SK-N-SH treated with all-trans-retinoic acid at 6 μM for 48 hours (cell line): ENCODE data around the gene ZWILCH.

Experiments
- ESRRG ChIP-seq: fragments of 250-450 bp; sonication (Bioruptor Pico); IDR thresholded peaks from 2 replicates; pipeline ENCODE4 v1.6.1; 2021; ENCODE audit warnings: mild to moderate bottlenecking
- TOX ChIP-seq: fragments of 250-450 bp; sonication (Bioruptor Pico); IDR thresholded peaks from 2 replicates; pipeline ENCODE4 v1.8.0; 2021; ENCODE audit warnings: mild to moderate bottlenecking, moderate library complexity, borderline replicate concordance
- ZFP3 ChIP-seq: fragments of 250-450 bp; sonication (Bioruptor Pico); IDR thresholded peaks from 2 replicates; pipeline ENCODE4 v1.5.0; 2020; ENCODE audit warnings: mild to moderate bottlenecking, moderate library complexity
- ZNF565 ChIP-seq: fragments of 450-650 bp; formaldehyde crosslinking; conservative IDR thresholded peaks from 2 replicates; pipeline ENCODE4 v1.5.0; 2020; ENCODE audit warnings: low read depth, mild to moderate bottlenecking, moderate library complexity

GRCh38 chr15:66489179-66489791, 15.8 kb upstream of the ZWILCH start:
- TF ChIP-seq ESRRG (no peak), ZFP3 (CRISPR knock-in tag) (no peak), TOX (CRISPR knock-in tag) (no peak), ZNF565 (CRISPR knock-in tag) (no peak)
